HepG2 (cell line): Measurements from ENCODE around the gene EARS2. TPM values are rescaled to one million over a fixed set of nuclear protein-coding genes. Genes with fewer than 3 reads are reported as not detected.

Experiments
- CREB1 ChIP-seq, 2 experiments: fragments of 450-650 bp in 1 of 2; IDR thresholded peaks; 2 replicates each; pipeline ENCODE4 v1.6.1; 2016 to 2017; ENCODE audit warnings: control low read depth in 1 of 2, mild to moderate bottlenecking in 1 of 2, missing compliant biosample characterization in 1 of 2, missing genetic modification characterization in 1 of 2
- EED ChIP-seq: sonication (generic); formaldehyde crosslinking; IDR thresholded peaks from 2 replicates; pipeline ENCODE4 v1.5.0; 2020; ENCODE audit warnings: mild to moderate bottlenecking, missing genetic modification reagents
- HOXA9 ChIP-seq: sonication (generic); formaldehyde crosslinking; IDR thresholded peaks from 2 replicates; pipeline ENCODE4 v1.8.1; 2022; ENCODE audit warnings: missing genetic modification reagents, mild to moderate bottlenecking, moderate library complexity, borderline replicate concordance
- NFKB2 ChIP-seq: sonication (generic); formaldehyde crosslinking; IDR thresholded peaks from 2 replicates; pipeline ENCODE4 v1.4.0; 2020; ENCODE audit warnings: missing genetic modification reagents, borderline replicate concordance
- PAWR ChIP-seq: sonication (generic); formaldehyde crosslinking; IDR thresholded peaks from 2 replicates; pipeline ENCODE4 v1.4.0; 2020; ENCODE audit warnings: missing genetic modification reagents, mild to moderate bottlenecking, borderline replicate concordance
- ZC3H4 ChIP-seq: sonication (generic); formaldehyde crosslinking; IDR thresholded peaks from 2 replicates; pipeline ENCODE4 v1.4.0; 2020; ENCODE audit warnings: missing genetic modification reagents, borderline replicate concordance
- ZFP36L2 ChIP-seq: sonication (generic); formaldehyde crosslinking; IDR thresholded peaks from 2 replicates; pipeline ENCODE4 v1.4.0; 2020; ENCODE audit warnings: missing genetic modification reagents
- ZNF121 ChIP-seq: sonication (generic); formaldehyde crosslinking; IDR thresholded peaks from 2 replicates; pipeline ENCODE4 v1.5.0; 2020; ENCODE audit warnings: mild to moderate bottlenecking, missing genetic modification reagents
- ZNF550 ChIP-seq: sonication (generic); formaldehyde crosslinking; IDR thresholded peaks from 2 replicates; pipeline ENCODE4 v1.4.0; 2020; ENCODE audit warnings: mild to moderate bottlenecking, missing genetic modification reagents, borderline replicate concordance
- ZNF644 ChIP-seq: IDR thresholded peaks from 2 replicates; pipeline ENCODE4 v1.6.1; 2016; ENCODE audit warnings: low read depth
- ZNF776 ChIP-seq: sonication (generic); formaldehyde crosslinking; IDR thresholded peaks from 2 replicates; pipeline ENCODE4 v1.4.0; 2020; ENCODE audit warnings: mild to moderate bottlenecking, missing genetic modification reagents
- polyA plus RNA-seq, 8 experiments: library from polyadenylated mRNA; depleted of rRNA in 3 of 8; stranded (reverse) in 7 of 8; unstranded in 1 of 8; fragments of >200 nt; fragmentation: Illumina TruSeq in 4 of 8; extraction: Trizol in 4 of 8; gene quantifications; 2 replicates each; pipeline versions ENCODE4 v1.2.1 to v1.2.3, GENCODE V29; 2011 to 2016; ENCODE audit warnings: low read depth in 4 of 8, missing spikeins in 1 of 8, mixed read lengths in 1 of 8; ENCODE audit not compliant: insufficient read depth in 1 of 8
- total RNA-seq, 5 experiments: library from RNA; depleted of rRNA; stranded (reverse); fragments of >200 nt; fragmentation: Illumina TruSeq; extraction: Trizol; gene quantifications; 2 replicates each; pipeline ENCODE4 v1.2.3, GENCODE V29; 2016; ENCODE audit warnings: low read depth in 1 of 5
- TF ChIP-seq, protein P1 (sequence below): sonication (generic); formaldehyde crosslinking; IDR thresholded peaks from 2 replicates; pipeline ENCODE4 v1.4.0; 2020; ENCODE audit warnings: low read depth, missing genetic modification reagents
- TF ChIP-seq, protein P2 (sequence below): IDR thresholded peaks from 2 replicates; pipeline ENCODE4 v1.6.1; 2018; ENCODE audit warnings: missing genetic modification reagents, mild to moderate bottlenecking, missing compliant biosample characterization
- TF ChIP-seq, protein P3 (sequence below): sonication (generic); formaldehyde crosslinking; conservative IDR thresholded peaks from 2 replicates; pipeline ENCODE4 v1.5.0; 2020; ENCODE audit warnings: missing genetic modification reagents
- TF ChIP-seq, protein P4 (sequence below): sonication (generic); formaldehyde crosslinking; IDR thresholded peaks from 2 replicates; pipeline ENCODE4 v1.4.0; 2020; ENCODE audit warnings: mild to moderate bottlenecking, missing genetic modification reagents, borderline replicate concordance

EARS2 gene
- total and polyA plus RNA-seq, 2 of the 13 experiments (the other 11 are each of a cell fraction or from before 2014, with no cell fraction given), result 49.4 to 80.4 TPM

DNA sequence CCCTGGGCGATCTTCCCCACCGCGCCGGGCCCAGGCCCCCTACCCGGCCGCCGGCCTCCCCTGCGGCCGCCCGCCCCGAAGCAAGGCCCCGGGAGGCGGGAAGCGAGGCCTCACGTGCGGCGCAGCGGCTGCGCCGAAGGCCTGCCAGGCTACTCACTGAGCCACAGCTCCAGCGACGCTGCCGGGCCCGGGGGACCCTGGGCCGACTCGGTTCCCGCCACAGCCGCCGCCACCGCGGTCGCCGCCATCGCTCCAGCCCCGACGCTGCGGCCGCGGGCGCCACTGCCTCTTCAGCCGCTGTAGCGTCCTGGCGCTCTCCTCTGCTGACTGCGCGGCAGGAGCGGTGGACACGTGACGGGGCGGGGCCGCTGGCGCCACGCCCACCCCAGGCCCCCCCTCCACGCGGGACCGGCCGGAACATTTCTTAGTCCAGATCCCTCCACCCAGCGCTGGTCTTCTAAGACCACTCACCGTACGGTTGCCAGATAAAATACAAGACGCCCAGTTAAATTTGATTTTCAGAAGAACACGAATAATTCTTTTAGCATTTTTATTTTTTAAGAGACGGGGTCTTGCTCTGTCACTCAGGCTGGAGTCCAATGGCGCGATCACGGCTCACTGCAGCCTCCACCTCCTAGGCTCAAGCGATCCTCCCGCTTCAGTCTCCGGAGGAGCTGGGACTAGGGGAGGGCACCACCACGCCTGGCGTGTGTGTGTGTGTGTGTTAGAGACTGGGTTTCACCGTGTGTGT lies 46.8 kb downstream of the EARS2 start, which contains the start of gene GGA2 (continued):
- no peak; the same call in 1 of the 2 replicates for TF ChIP-seq HOXA9 (CRISPR knock-in tag)
- TF ChIP-seq, protein P1, sequence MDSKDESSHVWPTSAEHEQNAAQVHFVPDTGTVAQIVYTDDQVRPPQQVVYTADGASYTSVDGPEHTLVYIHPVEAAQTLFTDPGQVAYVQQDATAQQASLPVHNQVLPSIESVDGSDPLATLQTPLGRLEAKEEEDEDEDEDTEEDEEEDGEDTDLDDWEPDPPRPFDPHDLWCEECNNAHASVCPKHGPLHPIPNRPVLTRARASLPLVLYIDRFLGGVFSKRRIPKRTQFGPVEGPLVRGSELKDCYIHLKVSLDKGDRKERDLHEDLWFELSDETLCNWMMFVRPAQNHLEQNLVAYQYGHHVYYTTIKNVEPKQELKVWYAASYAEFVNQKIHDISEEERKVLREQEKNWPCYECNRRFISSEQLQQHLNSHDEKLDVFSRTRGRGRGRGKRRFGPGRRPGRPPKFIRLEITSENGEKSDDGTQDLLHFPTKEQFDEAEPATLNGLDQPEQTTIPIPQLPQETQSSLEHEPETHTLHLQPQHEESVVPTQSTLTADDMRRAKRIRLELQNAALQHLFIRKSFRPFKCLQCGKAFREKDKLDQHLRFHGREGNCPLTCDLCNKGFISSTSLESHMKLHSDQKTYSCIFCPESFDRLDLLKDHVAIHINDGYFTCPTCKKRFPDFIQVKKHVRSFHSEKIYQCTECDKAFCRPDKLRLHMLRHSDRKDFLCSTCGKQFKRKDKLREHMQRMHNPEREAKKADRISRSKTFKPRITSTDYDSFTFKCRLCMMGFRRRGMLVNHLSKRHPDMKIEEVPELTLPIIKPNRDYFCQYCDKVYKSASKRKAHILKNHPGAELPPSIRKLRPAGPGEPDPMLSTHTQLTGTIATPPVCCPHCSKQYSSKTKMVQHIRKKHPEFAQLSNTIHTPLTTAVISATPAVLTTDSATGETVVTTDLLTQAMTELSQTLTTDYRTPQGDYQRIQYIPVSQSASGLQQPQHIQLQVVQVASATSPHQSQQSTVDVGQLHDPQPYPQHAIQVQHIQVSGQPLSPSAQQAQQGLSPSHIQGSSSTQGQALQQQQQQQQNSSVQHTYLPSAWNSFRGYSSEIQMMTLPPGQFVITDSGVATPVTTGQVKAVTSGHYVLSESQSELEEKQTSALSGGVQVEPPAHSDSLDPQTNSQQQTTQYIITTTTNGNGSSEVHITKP (CRISPR knock-in tag), result no peak
- no peak; the same call in 1 of the 2 replicates for TF ChIP-seq ZC3H4 (CRISPR knock-in tag)
- TF ChIP-seq EED, result peak; percentile 68
- peak; percentile 50; the same call in 1 of the 2 replicates for TF ChIP-seq CREB1 (IDR thresholded peaks at IDR 0.05)
- no peak for TF ChIP-seq CREB1 (CRISPR knock-in tag; IDR thresholded peaks at IDR 0.05)
- no peak for TF ChIP-seq PAWR (CRISPR knock-in tag)
- TF ChIP-seq ZNF121 (CRISPR knock-in tag), result peak; percentile 11; the same call in 1 of the 2 replicates
- TF ChIP-seq NFKB2 (CRISPR knock-in tag), result peak; percentile 96
- TF ChIP-seq, protein P2, sequence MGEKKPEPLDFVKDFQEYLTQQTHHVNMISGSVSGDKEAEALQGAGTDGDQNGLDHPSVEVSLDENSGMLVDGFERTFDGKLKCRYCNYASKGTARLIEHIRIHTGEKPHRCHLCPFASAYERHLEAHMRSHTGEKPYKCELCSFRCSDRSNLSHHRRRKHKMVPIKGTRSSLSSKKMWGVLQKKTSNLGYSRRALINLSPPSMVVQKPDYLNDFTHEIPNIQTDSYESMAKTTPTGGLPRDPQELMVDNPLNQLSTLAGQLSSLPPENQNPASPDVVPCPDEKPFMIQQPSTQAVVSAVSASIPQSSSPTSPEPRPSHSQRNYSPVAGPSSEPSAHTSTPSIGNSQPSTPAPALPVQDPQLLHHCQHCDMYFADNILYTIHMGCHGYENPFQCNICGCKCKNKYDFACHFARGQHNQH (CRISPR knock-in tag), result peak; percentile 83
- TF ChIP-seq ZNF776, result peak; percentile 98
- TF ChIP-seq ZNF550 (CRISPR knock-in tag), result no peak
- no peak for TF ChIP-seq ZNF644 (CRISPR knock-in tag)
- TF ChIP-seq, protein P3, sequence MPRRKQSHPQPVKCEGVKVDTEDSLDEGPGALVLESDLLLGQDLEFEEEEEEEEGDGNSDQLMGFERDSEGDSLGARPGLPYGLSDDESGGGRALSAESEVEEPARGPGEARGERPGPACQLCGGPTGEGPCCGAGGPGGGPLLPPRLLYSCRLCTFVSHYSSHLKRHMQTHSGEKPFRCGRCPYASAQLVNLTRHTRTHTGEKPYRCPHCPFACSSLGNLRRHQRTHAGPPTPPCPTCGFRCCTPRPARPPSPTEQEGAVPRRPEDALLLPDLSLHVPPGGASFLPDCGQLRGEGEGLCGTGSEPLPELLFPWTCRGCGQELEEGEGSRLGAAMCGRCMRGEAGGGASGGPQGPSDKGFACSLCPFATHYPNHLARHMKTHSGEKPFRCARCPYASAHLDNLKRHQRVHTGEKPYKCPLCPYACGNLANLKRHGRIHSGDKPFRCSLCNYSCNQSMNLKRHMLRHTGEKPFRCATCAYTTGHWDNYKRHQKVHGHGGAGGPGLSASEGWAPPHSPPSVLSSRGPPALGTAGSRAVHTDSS (CRISPR knock-in tag), result peak; percentile 87
- TF ChIP-seq, protein P4, sequence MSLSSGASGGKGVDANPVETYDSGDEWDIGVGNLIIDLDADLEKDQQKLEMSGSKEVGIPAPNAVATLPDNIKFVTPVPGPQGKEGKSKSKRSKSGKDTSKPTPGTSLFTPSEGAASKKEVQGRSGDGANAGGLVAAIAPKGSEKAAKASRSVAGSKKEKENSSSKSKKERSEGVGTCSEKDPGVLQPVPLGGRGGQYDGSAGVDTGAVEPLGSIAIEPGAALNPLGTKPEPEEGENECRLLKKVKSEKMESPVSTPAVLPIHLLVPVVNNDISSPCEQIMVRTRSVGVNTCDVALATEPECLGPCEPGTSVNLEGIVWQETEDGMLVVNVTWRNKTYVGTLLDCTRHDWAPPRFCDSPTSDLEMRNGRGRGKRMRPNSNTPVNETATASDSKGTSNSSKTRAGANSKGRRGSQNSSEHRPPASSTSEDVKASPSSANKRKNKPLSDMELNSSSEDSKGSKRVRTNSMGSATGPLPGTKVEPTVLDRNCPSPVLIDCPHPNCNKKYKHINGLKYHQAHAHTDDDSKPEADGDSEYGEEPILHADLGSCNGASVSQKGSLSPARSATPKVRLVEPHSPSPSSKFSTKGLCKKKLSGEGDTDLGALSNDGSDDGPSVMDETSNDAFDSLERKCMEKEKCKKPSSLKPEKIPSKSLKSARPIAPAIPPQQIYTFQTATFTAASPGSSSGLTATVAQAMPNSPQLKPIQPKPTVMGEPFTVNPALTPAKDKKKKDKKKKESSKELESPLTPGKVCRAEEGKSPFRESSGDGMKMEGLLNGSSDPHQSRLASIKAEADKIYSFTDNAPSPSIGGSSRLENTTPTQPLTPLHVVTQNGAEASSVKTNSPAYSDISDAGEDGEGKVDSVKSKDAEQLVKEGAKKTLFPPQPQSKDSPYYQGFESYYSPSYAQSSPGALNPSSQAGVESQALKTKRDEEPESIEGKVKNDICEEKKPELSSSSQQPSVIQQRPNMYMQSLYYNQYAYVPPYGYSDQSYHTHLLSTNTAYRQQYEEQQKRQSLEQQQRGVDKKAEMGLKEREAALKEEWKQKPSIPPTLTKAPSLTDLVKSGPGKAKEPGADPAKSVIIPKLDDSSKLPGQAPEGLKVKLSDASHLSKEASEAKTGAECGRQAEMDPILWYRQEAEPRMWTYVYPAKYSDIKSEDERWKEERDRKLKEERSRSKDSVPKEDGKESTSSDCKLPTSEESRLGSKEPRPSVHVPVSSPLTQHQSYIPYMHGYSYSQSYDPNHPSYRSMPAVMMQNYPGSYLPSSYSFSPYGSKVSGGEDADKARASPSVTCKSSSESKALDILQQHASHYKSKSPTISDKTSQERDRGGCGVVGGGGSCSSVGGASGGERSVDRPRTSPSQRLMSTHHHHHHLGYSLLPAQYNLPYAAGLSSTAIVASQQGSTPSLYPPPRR, result no peak; the same call in none of the 2 replicates
- no peak; the same call in 1 of the 2 replicates for TF ChIP-seq ZFP36L2 (CRISPR knock-in tag)
